Stimulated activated CD8-positive, alpha-beta memory T cell treated with anti-CD3 and anti-CD28 coated beads, Interleukin-12 subunit alpha, Interleukin-12 subunit beta, amount 100 ng/mL, for 24 hours (primary cell): ENCODE measurements around the gene USP38.
"Not testable (repeated sequence)": the region's sequence is repeated elsewhere in the genome, so short reads cannot be mapped to it uniquely, and the experiment has no call there.

ENCODE experiments used
- DNase-seq: peaks from one replicate; pipeline ENCODE4 v3.0.0-alpha.2; 2020; ENCODE audit errors: extremely low read depth

The USP38 gene

DNA sequence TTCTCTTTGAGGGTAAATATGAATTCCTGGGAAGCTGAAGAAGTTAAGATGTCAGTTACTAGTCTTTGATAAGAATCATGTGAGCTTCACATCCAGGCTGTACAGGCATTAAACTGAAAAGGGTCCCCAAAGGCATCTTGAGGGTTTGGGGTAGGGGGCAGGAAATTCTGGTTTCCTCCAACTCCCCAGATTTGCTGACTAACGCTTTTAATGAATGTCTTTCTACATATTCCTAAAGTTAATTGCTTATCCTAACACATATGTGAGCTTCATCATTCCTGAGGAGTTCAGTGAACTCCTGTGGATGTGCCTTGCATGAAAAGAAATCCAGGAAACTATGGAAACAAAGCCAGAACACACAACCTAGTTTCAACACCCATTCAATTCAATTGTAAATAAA lies 78.1 kb downstream of the USP38 start:
- no peak for DNase-seq

DNA sequence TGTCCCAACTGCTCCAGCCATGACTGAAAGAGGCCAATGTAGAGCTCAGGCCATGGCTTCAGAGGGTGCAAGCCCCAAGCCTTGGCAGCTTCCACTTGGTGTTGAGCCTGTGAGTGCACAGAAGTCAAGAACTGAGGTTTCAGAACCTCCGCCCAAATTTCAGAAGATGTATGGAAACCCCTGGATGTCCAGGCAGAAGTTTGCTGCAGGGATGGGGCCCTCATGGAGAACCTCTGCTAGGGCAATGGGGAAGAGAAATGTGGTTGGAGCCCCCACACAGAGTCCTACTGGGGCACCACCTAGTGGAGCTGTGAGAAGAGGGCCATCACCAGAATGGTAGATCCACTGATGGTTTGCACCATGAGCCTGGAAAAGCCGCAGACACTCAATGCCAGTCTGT lies 83.0 kb downstream of the USP38 start:
- not testable (repeated sequence) for DNase-seq

DNA sequence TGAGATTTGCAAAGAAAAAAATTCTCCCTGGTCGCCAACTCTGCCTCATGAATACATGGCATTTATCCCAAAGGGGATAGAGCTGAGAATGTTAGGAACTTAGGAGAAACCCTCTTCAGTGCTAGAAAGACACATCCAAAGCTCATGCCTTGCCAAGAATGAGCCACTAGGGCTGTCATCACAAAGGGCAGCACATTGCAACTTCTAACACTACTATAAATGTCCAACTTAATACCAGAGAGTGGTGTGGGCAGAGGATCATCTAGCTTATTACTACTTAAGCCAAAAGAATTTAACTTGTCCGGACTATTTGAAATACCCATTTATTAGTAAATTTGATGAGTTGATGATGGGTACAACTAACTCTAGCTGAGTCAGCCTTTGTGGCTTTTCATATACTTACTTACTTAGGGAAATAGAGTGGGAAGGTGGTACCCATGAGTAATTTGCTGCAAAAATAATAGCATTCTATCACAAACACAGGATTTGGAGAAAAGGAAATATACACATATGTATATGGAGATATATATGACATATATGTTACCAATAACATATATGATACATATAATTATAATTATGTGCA lies 85.6 kb downstream of the USP38 start:
- no peak for DNase-seq
